Stimulated activated CD8-positive, alpha-beta memory T cell treated with anti-CD3 and anti-CD28 coated beads, Interleukin-12 subunit alpha, Interleukin-12 subunit beta, amount 100 ng/mL, for 1 hour (primary cell): ENCODE measurements around the gene TMEM255B.
"Not testable (repeated sequence)": the region's sequence is repeated elsewhere in the genome, so short reads cannot be mapped to it uniquely, and the experiment has no call there.

ENCODE experiments used
- DNase-seq: peaks from one replicate; pipeline ENCODE4 v3.0.0-alpha.2; 2020; ENCODE audit warnings: low read depth

TMEM255B gene

GRCh38 chr13:113734826-113735125 lies 24.2 kb upstream of the TMEM255B start:
- no peak for DNase-seq

GRCh38 chr13:113735194-113735593 lies 23.8 kb upstream of the TMEM255B start:
- DNase-seq, result no peak

GRCh38 chr13:113735750-113736149 lies 23.3 kb upstream of the TMEM255B start:
- DNase-seq, result no peak

GRCh38 chr13:113736258-113736731 lies 22.7 kb upstream of the TMEM255B start:
- DNase-seq, result no peak

- no peak for DNase-seq
Measured at GRCh38 chr13:113737803-113738202, 21.2 kb upstream of the TMEM255B start.

GRCh38 chr13:113739527-113740285 lies 19.3 kb upstream of the TMEM255B start:
- DNase-seq, result no peak

- no peak for DNase-seq
Measured at GRCh38 chr13:113740286-113740556, 18.8 kb upstream of the TMEM255B start.

GRCh38 chr13:113740661-113741060 lies 18.4 kb upstream of the TMEM255B start:
- no peak for DNase-seq

- no peak for DNase-seq
Measured at GRCh38 chr13:113741191-113741668, 17.8 kb upstream of the TMEM255B start.

GRCh38 chr13:113742000-113742441 lies 17.0 kb upstream of the TMEM255B start:
- DNase-seq, result no peak

- DNase-seq, result no peak
Measured at GRCh38 chr13:113742445-113743120, 16.4 kb upstream of the TMEM255B start.

- DNase-seq, result no peak
Measured at GRCh38 chr13:113743366-113744195, 15.4 kb upstream of the TMEM255B start.

- no peak for DNase-seq
Measured at GRCh38 chr13:113744197-113745000, 14.6 kb upstream of the TMEM255B start.

- no peak for DNase-seq
Measured at GRCh38 chr13:113745059-113745458, 14.0 kb upstream of the TMEM255B start.

- not testable (repeated sequence) for DNase-seq
Measured at GRCh38 chr13:113745500-113746142, 13.4 kb upstream of the TMEM255B start.

GRCh38 chr13:113746143-113746525 lies 12.9 kb upstream of the TMEM255B start:
- DNase-seq, result no peak

- no peak for DNase-seq
Measured at GRCh38 chr13:113746671-113747070, 12.4 kb upstream of the TMEM255B start.

GRCh38 chr13:113747291-113747833 lies 11.7 kb upstream of the TMEM255B start:
- DNase-seq, result no peak

GRCh38 chr13:113748101-113748861 lies 10.7 kb upstream of the TMEM255B start:
- DNase-seq, result no peak

GRCh38 chr13:113748862-113749451 lies 10.1 kb upstream of the TMEM255B start:
- no peak for DNase-seq
